ENCODE data around the gene PRRG2.

GRCh38 chr19:49573425-49573824 lies 7.7 kb upstream of the PRRG2 start:
- TF ChIP-seq EZH2 (IDR thresholded peaks at IDR 0.05; ENCODE audit: borderline replicate concordance, control insufficient read depth, low read depth, low read length) (no peak), EP300 (IDR thresholded peaks at IDR 0.05; ENCODE audit: borderline replicate concordance in 1 of 2, control insufficient read depth in 1 of 2, low read depth in 2 of 2, low read length in 2 of 2) (no peak), FOS (IDR thresholded peaks at IDR 0.05; ENCODE audit: borderline replicate concordance, extremely low read depth, insufficient read length) (no peak), CTCF (IDR thresholded peaks at IDR 0.05 in 2 of 3, conservative IDR thresholded peaks at IDR 0.05 in 1 of 3; ENCODE audit: control insufficient read depth in 2 of 3, extremely low read depth in 1 of 3, insufficient read depth in 1 of 3, low read depth in 3 of 3, low read length in 3 of 3) (no peak), RFX5 (IDR thresholded peaks at IDR 0.05; ENCODE audit: low read depth, low read length) (no peak), SIN3A (IDR thresholded peaks at IDR 0.05; ENCODE audit: low read depth, low read length) (no peak), POLR2AphosphoS5 (IDR thresholded peaks at IDR 0.05; ENCODE audit: low read length) (no peak), E2F8 (IDR thresholded peaks at IDR 0.05; ENCODE audit: low read depth, partially characterized antibody) (no peak), PBX3 (IDR thresholded peaks at IDR 0.05; ENCODE audit: insufficient replicate concordance, low read depth, low read length) (no peak), RELB (IDR thresholded peaks at IDR 0.05; ENCODE audit: low read depth) (no peak), BCL3 (IDR thresholded peaks at IDR 0.05; ENCODE audit: borderline replicate concordance, insufficient read depth, low read depth, low read length, poor library complexity, severe bottlenecking) (no peak)
